SU-DHL-6 (cell line): ENCODE results near the gene SLCO3A1.

ENCODE experiments used
- H2AFZ ChIP-seq: fragments of 200-600 bp; sonication (generic); 2 replicates; pipeline ENCODE4 v1.6.1; 2014; ENCODE audit warnings: low read depth, mild to moderate bottlenecking, moderate library complexity, mixed read lengths, antibody characterized with exemption, low read length; ENCODE audit not compliant: severe bottlenecking
- H3F3A ChIP-seq: fragments of 200-600 bp; shearing (Covaris generic); 2 replicates; pipeline ENCODE4 v1.6.0; 2016; ENCODE audit warnings: antibody characterized with exemption, mild to moderate bottlenecking; ENCODE audit not compliant: insufficient read depth
- H3K27ac ChIP-seq: fragments of 200-600 bp; sonication (generic); 2 replicates; pipeline ENCODE4 v1.5.1; 2016; ENCODE audit warnings: low read depth, mild to moderate bottlenecking, low read length, moderate library complexity, mixed read lengths
- H3K27me3 ChIP-seq: fragments of 200-600 bp; sonication (generic), shearing (Covaris generic); 2 replicates; pipeline ENCODE4 v1.6.0; 2014; ENCODE audit warnings: mild to moderate bottlenecking, low read length
- H3K36me3 ChIP-seq: fragments of 200-600 bp; sonication (generic); 2 replicates; pipeline ENCODE4 v1.6.1; 2014; ENCODE audit warnings: mild to moderate bottlenecking, low read length, mixed read lengths
- H3K4me2 ChIP-seq: fragments of 300-600, 200-600 bp; shearing (Covaris generic), sonication (generic); 2 replicates; pipeline ENCODE4 v1.6.0; 2014; ENCODE audit warnings: low read length, low read depth, mild to moderate bottlenecking; ENCODE audit not compliant: poor library complexity, severe bottlenecking
- H3K4me3 ChIP-seq: fragments of 200-600 bp; sonication (generic); 2 replicates; pipeline ENCODE4 v1.5.1; 2014; ENCODE audit warnings: antibody characterized with exemption, low read length, mild to moderate bottlenecking, mixed read lengths; ENCODE audit not compliant: insufficient read depth, poor library complexity, severe bottlenecking
- H3K79me2 ChIP-seq: fragments of 200-600 bp; sonication (generic); 2 replicates; pipeline ENCODE4 v1.6.1; 2014; ENCODE audit warnings: mild to moderate bottlenecking, low read length, moderate library complexity; ENCODE audit not compliant: insufficient read depth
- H3K9ac ChIP-seq: fragments of 200-600 bp; sonication (generic); 2 replicates; pipeline ENCODE4 v1.7.0; 2014; ENCODE audit warnings: mild to moderate bottlenecking, low read length
- H3K9me2 ChIP-seq: fragments of 200-600 bp; sonication (generic); replicated peaks from 2 replicates; pipeline ENCODE4 v1.6.1; 2014; ENCODE audit warnings: low read length; ENCODE audit not compliant: insufficient read depth
- H3K9me3 ChIP-seq: fragments of 200-600 bp; sonication (generic); 2 replicates; pipeline ENCODE4 v1.6.1; 2014; ENCODE audit warnings: low read length, mixed read lengths; ENCODE audit not compliant: insufficient read depth
- H4K20me1 ChIP-seq: fragments of 200-600 bp; sonication (generic); 2 replicates; pipeline ENCODE4 v1.6.1; 2014; ENCODE audit warnings: low read depth, mild to moderate bottlenecking, antibody characterized with exemption, low read length, moderate library complexity, mixed read lengths
- EZH2phosphoT487 ChIP-seq: fragments of 200-600 bp; sonication (generic), shearing (Covaris generic); conservative IDR thresholded peaks from 2 replicates; pipeline ENCODE4 v1.6.1; 2018; ENCODE audit warnings: mild to moderate bottlenecking, antibody characterized with exemption, low read length, moderate library complexity, mixed read lengths
- TF ChIP-seq, protein P1 (sequence below): fragments of 200-600 bp; sonication (generic); IDR thresholded peaks from one replicate; pipeline ENCODE4 v1.5.1; 2017; ENCODE audit warnings: antibody characterized with exemption, mild to moderate bottlenecking, low read length, moderate library complexity; ENCODE audit not compliant: insufficient read depth, poor library complexity, severe bottlenecking

SLCO3A1 gene

DNA sequence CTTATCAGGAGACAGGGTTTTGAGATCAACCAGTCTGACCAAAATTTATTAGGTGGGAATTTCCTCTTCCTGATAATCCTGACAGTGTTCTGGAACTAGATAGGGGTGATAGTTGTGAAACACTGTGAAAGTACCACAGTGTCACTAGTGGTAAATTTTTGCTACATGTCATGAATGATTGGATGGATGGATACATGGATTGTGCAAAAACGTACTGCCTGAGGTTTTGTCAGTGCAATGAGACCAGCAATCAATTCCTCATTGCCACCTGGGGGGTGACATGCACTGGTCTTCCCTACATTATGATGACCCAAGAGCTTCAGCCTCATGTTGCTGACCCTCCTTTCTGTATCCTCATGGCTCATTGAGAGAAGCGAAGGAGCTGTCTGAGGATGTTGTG, 123.5 kb downstream of the SLCO3A1 start:
- no peaks in the 10 kb centered on the region for H3K79me2 ChIP-seq
- H3K9ac ChIP-seq = no peak overlapping the region

DNA sequence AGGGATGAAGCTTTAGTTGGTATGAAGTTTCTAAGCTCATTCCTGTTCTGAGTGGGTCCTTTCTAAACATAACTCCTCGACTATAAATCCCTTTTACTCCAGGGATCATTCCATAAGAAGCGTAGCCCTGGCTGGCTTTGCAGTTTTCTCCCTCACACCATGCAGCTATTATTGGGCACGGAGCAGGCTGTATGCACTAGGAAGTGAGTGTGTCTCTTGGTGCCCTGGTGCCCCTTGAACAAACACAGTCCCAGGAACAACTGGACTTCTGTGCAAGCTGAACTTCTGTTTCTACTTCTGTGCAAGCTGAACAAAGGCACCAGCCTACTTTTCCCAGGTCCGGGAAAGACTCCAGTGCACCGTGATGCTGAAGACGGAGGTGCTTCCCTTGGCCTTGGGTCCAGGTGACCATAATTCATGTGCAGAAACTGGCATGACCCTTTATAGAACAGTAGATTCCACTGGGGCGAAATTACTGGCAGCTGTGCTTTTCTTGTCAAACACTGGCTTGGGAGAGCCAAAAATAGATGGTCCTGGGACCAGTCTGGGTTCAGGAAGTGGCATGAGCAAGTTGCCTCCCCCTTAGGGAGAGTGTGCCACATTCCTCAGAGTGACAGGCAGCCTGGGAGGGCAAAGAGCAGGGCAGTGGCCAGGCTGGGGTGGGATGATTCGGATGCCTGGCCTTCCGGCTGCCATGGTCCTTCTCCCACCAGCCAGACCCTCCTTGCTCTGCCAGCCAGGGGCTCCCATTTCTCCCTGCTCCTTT, 127.2 kb downstream of the SLCO3A1 start:
- H3K9me2 ChIP-seq = no peaks in the 10 kb centered on the region
- TF ChIP-seq EZH2phosphoT487 = no peak
- TF ChIP-seq, protein P1, sequence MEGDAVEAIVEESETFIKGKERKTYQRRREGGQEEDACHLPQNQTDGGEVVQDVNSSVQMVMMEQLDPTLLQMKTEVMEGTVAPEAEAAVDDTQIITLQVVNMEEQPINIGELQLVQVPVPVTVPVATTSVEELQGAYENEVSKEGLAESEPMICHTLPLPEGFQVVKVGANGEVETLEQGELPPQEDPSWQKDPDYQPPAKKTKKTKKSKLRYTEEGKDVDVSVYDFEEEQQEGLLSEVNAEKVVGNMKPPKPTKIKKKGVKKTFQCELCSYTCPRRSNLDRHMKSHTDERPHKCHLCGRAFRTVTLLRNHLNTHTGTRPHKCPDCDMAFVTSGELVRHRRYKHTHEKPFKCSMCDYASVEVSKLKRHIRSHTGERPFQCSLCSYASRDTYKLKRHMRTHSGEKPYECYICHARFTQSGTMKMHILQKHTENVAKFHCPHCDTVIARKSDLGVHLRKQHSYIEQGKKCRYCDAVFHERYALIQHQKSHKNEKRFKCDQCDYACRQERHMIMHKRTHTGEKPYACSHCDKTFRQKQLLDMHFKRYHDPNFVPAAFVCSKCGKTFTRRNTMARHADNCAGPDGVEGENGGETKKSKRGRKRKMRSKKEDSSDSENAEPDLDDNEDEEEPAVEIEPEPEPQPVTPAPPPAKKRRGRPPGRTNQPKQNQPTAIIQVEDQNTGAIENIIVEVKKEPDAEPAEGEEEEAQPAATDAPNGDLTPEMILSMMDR = no peak

More for the DNA sequence above, 123.5 kb downstream of the SLCO3A1 start:
- H3F3A ChIP-seq = no peaks in the 10 kb centered on the region
- no peak for TF ChIP-seq EZH2phosphoT487
- TF ChIP-seq, protein P1 = no peak
- no peak overlapping the region for H3K27ac ChIP-seq
- H3K4me3 ChIP-seq = no peak overlapping the region
- no peak overlapping the region for H3K4me2 ChIP-seq
- no peaks in the 10 kb centered on the region for H3K36me3 ChIP-seq
- no peaks in the 10 kb centered on the region for H3K9me2 ChIP-seq
- no peak overlapping the region for H2AFZ ChIP-seq
- H3K9me3 ChIP-seq = no peaks in the 10 kb centered on the region
- H3K27me3 ChIP-seq = no peaks in the 10 kb centered on the region
- H4K20me1 ChIP-seq = peaks cover 12% of the 10 kb centered on the region

GRCh38 chr15:91981821-91982800, 128.6 kb downstream of the SLCO3A1 start:
- no peak for TF ChIP-seq EZH2phosphoT487
- TF ChIP-seq, protein P1 = no peak
- Histone ChIP-seq H3K79me2 (no peaks in the 10 kb centered on the region), H3K27me3 (no peaks in the 10 kb centered on the region), H3K27ac (no peak overlapping the region), H3K9ac (no peak overlapping the region), H3K4me2 (no peak overlapping the region), H4K20me1 (peaks cover 16% of the 10 kb centered on the region), H3K9me2 (no peaks in the 10 kb centered on the region), H3K4me3 (no peak overlapping the region), H2AFZ (no peak overlapping the region), H3K9me3 (no peaks in the 10 kb centered on the region), H3K36me3 (no peaks in the 10 kb centered on the region), H3F3A (no peaks in the 10 kb centered on the region)

More for the DNA sequence above, 127.2 kb downstream of the SLCO3A1 start:
- Histone ChIP-seq H3K79me2 (no peaks in the 10 kb centered on the region), H3K9me3 (no peaks in the 10 kb centered on the region), H3K4me3 (no peak overlapping the region), H3K9ac (no peak overlapping the region), H3K27ac (no peak overlapping the region), H3K4me2 (no peak overlapping the region), H3K36me3 (no peaks in the 10 kb centered on the region), H4K20me1 (peaks cover 16% of the 10 kb centered on the region), H3F3A (no peaks in the 10 kb centered on the region), H3K27me3 (no peaks in the 10 kb centered on the region), H2AFZ (no peak overlapping the region)
